K562 (cell line): Measurements from ENCODE around the gene MARS2.

Experiments used
- GABPB1 ChIP-seq: sonication (generic); formaldehyde crosslinking; IDR thresholded peaks from 2 replicates; pipeline ENCODE4 v1.8.0; 2022; ENCODE audit warnings: mild to moderate bottlenecking, missing genetic modification reagents
- MAX ChIP-seq: sonication (generic); formaldehyde crosslinking; IDR thresholded peaks from 2 replicates; pipeline ENCODE4 v1.9.0; 2022; ENCODE audit warnings: mild to moderate bottlenecking, missing genetic modification reagents
- RHOXF2B ChIP-seq: fragments of 250-450 bp; sonication (Bioruptor Pico); conservative IDR thresholded peaks from 2 replicates; pipeline ENCODE4 v1.5.1; 2021
- SMARCA5 ChIP-seq: fragments of 450-650 bp; IDR thresholded peaks from 2 replicates; pipeline ENCODE4 v1.6.1; 2016
- ZBTB7A ChIP-seq: IDR thresholded peaks from 2 replicates; pipeline ENCODE4 v1.6.1; 2011; ENCODE audit warnings: low read depth, mild to moderate bottlenecking, low read length, moderate library complexity, borderline replicate concordance; ENCODE audit not compliant: control insufficient read depth
- TF ChIP-seq, protein P1 (sequence below), 3 experiments: IDR thresholded peaks in 2 of 3; conservative IDR thresholded peaks in 1 of 3; 2 replicates each; pipeline ENCODE4 v1.5.1; 2011 to 2012; ENCODE audit warnings: low read length in 3 of 3, mild to moderate bottlenecking in 3 of 3, control low read depth in 2 of 3, improper control_type of control experiment in 1 of 3, inconsistent platforms in 1 of 3, low read depth in 1 of 3, mixed read lengths in 1 of 3, moderate library complexity in 1 of 3; ENCODE audit not compliant: insufficient read depth in 2 of 3

- no peak for TF ChIP-seq GABPB1 (CRISPR knock-in tag)
- no peak for TF ChIP-seq ZBTB7A
- TF ChIP-seq, protein P1, sequence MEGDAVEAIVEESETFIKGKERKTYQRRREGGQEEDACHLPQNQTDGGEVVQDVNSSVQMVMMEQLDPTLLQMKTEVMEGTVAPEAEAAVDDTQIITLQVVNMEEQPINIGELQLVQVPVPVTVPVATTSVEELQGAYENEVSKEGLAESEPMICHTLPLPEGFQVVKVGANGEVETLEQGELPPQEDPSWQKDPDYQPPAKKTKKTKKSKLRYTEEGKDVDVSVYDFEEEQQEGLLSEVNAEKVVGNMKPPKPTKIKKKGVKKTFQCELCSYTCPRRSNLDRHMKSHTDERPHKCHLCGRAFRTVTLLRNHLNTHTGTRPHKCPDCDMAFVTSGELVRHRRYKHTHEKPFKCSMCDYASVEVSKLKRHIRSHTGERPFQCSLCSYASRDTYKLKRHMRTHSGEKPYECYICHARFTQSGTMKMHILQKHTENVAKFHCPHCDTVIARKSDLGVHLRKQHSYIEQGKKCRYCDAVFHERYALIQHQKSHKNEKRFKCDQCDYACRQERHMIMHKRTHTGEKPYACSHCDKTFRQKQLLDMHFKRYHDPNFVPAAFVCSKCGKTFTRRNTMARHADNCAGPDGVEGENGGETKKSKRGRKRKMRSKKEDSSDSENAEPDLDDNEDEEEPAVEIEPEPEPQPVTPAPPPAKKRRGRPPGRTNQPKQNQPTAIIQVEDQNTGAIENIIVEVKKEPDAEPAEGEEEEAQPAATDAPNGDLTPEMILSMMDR (IDR thresholded peaks at IDR 0.05 in 2 of 3, conservative IDR thresholded peaks at IDR 0.05 in 1 of 3; ENCODE audit: insufficient read depth in 2 of 3, low read depth in 1 of 3, low read length in 3 of 3) = no peak
- no peak for TF ChIP-seq MAX (CRISPR knock-in tag)
- TF ChIP-seq SMARCA5 = no peak
- no peak for TF ChIP-seq RHOXF2B
Observed at GRCh38 chr2:197700960-197701359, 4.2 kb upstream of the MARS2 start.
